SKM-1 treated with dmso at 0.1 percent for 144 hours (cell line): ENCODE data around the gene CTU1.
A peak's percentile ranks its signal among the peaks of the same experiment; 100 is the strongest.
"Not testable (repeated sequence)": the region's sequence is repeated elsewhere in the genome, so short reads cannot be mapped to it uniquely, and the experiment has no call there.

Experiments
- DNase-seq: peaks from one replicate; lab custom pipeline; 2025; ENCODE audit not compliant: unreplicated experiment; lab: John Stamatoyannopoulos, UW

The CTU1 gene

GRCh38 chr19:51108066-51108804 lies at the start of gene CTU1:
CTU1 (minus strand) TSS chr19:51108409; CDS start chr19:51104569, 3,840 bp downstream.
- peak; percentile 87 for DNase-seq

DNA sequence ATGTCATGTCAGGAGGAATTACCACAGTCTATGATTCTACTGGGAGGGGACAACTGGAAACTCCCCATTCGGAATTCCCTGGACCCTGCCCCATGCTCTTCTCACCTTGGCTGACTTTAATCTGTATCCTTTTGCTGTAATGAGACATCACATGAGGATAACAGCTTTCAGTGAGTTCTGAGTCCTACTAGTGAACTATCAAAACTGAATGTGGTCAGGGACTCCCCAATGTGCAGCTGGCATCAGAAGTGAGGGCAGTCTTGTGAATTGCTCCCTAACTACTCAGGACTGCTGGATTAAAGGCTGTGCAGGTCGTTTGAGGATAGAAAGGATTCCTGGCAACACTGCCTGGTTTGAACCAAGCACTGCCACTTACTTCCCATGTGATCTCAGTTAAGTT lies 49.1 kb upstream of the CTU1 start:
- no peak for DNase-seq

- DNase-seq, result no peak
Observed at GRCh38 chr19:51156710-51157109, 48.5 kb upstream of the CTU1 start.

DNA sequence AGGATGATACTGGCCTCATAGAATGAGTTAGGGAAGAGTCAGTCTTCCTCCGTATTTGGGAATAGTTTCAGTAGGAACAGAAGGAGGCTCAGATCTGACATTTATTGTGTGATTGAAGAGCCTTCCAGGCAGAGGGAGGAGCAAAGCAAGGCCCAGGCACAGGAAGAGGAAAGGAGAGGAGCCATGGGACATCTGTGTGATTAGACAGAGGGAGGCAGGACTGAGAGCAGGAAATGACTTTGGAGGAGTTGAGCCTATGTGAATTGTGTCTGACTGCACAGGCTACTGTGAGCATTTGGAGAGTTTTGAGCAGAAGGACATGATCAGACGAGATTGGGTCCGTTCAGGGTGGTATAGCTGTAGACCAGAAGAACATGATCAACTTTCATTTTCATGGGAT lies 42.4 kb upstream of the CTU1 start:
- no peak for DNase-seq

- DNase-seq, result no peak
Observed at GRCh38 chr19:51148580-51148979, 40.4 kb upstream of the CTU1 start.

DNA sequence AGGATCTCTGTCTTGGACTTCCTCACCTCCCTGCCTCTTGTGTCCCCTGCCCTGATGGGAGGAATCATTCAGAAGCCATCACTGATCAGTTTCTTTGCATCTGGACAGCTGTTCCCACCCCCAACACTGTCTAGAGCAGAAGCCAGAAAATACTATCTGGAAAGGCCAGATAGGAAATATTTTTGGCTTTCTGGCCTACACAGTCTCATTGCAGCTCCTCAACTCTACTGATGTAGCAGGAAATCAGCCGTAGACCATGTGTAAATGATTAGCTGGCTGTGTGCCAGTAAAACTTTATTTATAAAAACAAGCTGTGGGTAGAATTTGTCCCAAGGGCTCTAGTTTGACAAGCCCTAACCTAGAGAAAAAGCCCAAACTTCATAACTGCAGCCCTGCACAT lies 39.5 kb upstream of the CTU1 start:
- DNase-seq, result no peak

DNA sequence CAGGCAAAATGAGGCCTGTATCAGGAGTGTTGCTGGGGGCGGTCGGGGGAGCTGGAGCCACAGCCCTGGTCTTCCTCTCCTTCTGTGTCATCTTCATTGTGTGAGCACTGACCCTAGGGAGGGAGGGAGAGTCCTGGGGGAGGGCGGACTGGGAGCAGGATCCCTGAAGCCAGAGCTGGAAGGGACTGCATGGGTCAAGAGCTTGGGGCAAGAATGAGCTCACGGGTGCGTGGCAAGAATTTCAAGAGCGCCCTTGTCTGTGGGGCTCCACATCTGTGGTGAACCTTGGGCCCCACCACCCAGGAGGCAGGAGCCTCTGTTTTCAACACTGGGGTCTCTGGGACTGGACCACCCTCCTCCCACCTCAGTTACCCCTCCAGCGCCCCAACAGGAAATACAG lies 38.5 kb upstream of the CTU1 start:
- DNase-seq, result no peak

- DNase-seq, result no peak
Observed at GRCh38 chr19:51145916-51146493, 37.8 kb upstream of the CTU1 start.

GRCh38 chr19:51144482-51145045 lies 36.4 kb upstream of the CTU1 start:
- DNase-seq, result no peak

- no peak for DNase-seq
Observed at GRCh38 chr19:51143486-51143885, 35.3 kb upstream of the CTU1 start.

- DNase-seq, result not testable (repeated sequence)
Observed at GRCh38 chr19:51142809-51143475, 34.7 kb upstream of the CTU1 start.

DNA sequence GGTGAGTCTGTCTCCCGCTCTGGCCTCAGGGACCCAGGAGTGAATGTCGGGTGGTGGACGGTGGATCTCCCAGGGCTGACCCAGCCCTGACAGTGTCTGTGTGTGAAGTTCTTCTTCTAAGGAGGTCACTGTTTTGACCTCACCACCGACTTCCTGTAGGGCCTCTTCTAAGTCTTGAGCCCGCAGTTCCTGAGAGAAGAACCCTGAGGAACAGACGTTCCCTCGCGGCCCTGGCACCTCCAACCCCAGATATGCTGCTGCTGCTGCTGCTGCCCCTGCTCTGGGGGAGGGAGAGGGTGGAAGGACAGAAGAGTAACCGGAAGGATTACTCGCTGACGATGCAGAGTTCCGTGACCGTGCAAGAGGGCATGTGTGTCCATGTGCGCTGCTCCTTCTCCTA lies 33.9 kb upstream of the CTU1 start, which contains the start of gene SIGLEC7:
Gene SIGLEC7 (plus strand): TSS at position 183 of the 400 bp plus-strand sequence. CDS start 69 bp downstream, at position 252.
- no peak for DNase-seq

DNA sequence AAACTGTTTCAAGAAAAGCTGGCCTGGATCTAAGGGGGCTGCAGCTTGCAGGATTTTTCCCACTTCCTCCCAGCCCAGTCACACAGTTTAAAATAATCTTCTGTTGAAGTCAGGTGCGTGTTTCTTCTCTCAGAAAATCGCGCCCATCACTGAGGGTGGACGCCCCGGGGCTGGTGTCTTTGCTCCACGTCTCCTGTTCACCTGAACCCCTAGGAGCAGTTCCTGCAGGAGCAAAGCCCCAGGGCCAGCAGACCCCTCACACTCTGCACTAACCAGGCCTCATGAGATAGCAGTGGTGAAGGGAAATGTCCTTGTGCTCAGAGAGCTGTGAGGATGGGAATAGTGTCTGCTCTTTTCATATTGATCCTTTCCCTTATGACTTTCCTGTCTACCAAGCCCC lies 33.0 kb upstream of the CTU1 start:
- DNase-seq, result no peak

DNA sequence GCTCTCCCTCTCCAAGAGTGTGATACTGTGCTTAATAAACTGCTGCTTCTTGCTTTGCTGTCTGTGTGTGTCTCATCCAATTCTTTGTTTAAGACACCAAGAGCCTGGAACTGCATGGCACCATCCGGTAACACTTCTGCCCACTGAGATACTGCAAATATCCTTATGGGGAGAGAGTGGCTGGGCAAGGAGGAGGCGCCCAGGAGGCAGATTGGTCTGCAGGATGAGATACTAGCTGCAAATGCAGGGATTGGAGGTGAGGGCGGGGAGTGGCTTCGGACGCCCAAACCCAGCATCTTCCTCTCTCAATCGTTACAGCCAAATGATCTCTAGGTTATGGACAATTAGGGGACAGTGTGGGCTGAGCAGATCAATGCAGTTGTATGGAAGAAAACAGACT lies 32.2 kb upstream of the CTU1 start:
- DNase-seq, result no peak

DNA sequence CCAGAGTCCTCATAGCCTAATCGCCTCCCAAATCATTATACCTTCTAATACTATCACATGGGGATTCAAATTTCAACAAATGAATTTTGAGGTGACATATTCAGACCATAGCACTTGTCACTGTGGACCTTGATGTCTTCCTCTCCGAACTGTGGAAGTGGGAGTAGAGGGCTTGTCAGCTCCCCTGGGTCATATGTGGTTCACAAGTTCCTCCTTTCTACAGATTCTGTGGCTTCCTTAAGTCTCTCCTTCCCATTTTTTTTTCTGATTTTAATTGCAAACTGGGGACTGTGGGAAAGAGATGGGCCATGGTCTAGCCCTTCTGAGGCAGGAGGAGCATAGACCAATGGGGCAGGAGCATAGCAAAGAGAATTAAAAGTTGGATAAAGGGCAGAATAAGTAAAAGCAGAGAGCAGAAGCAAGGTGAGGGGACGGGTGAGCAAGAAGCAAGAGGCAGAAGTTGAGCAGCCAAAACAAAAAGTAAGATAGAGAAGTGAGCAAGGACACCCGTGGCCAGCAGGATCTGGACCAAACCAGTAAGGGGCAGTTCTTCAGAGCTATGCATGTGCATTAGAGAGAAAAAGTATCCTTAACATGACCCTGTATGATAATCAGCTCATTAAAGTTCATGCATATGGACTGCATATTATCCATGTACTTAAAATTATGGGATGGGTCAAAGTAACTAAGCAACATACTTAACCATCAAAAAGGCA lies 31.2 kb upstream of the CTU1 start:
- DNase-seq, result peak; percentile 58

GRCh38 chr19:51138549-51138979 lies 30.4 kb upstream of the CTU1 start:
- peak; percentile 59 for DNase-seq

GRCh38 chr19:51137792-51138425 lies 29.7 kb upstream of the CTU1 start:
- no peak for DNase-seq

- peak; percentile 66 for DNase-seq
Observed at GRCh38 chr19:51136851-51137551, 28.8 kb upstream of the CTU1 start.

- no peak for DNase-seq
Observed at GRCh38 chr19:51135986-51136762, 28.0 kb upstream of the CTU1 start.
